ENCODE data around the gene BCAS3.
A peak's percentile ranks its signal among the peaks of the same experiment; 100 is the strongest.

Gene BCAS3

GRCh38 chr17:61296058-61296457 lies 618.4 kb downstream of the BCAS3 start:
- DNase-seq (ENCODE audit: insufficient read length, low spot score) (no peak), FAIRE-seq (no peak)

- peak; percentile 71 for FAIRE-seq
- no peak for DNase-seq (ENCODE audit: insufficient read length, low spot score)
Measured at GRCh38 chr17:61299517-61300513, 622.2 kb downstream of the BCAS3 start.

GRCh38 chr17:61302953-61303816 lies 625.5 kb downstream of the BCAS3 start:
- FAIRE-seq (peak; percentile 13), DNase-seq (ENCODE audit: insufficient read length, low spot score) (no peak)

- FAIRE-seq (no peak), DNase-seq (ENCODE audit: insufficient read length, low spot score) (no peak)
Measured at GRCh38 chr17:61303817-61304096, 626.1 kb downstream of the BCAS3 start.

GRCh38 chr17:61305024-61305423 lies 627.4 kb downstream of the BCAS3 start:
- no peak for DNase-seq (ENCODE audit: insufficient read length, low spot score)
- FAIRE-seq, result no peak

GRCh38 chr17:61306003-61306402 lies 628.4 kb downstream of the BCAS3 start:
- no peak for DNase-seq (ENCODE audit: insufficient read length, low spot score)
- no peak for FAIRE-seq

- DNase-seq (ENCODE audit: insufficient read length, low spot score), result peak; percentile 90
Measured at GRCh38 chr17:61307905-61308886, 630.5 kb downstream of the BCAS3 start.

GRCh38 chr17:61309362-61310256 lies 632.0 kb downstream of the BCAS3 start:
- DNase-seq (ENCODE audit: insufficient read length, low spot score) (peak; percentile 49), FAIRE-seq (no peak)

More at GRCh38 chr17:61307905-61308886, 630.5 kb downstream of the BCAS3 start:
- peak; percentile 79 for FAIRE-seq

- peak; percentile 27 for DNase-seq (ENCODE audit: insufficient read length, low spot score)
- peak; percentile 52 for FAIRE-seq
Measured at GRCh38 chr17:61310590-61310989, 632.9 kb downstream of the BCAS3 start.

GRCh38 chr17:61312406-61313295 lies 635.0 kb downstream of the BCAS3 start:
- no peak for DNase-seq (ENCODE audit: insufficient read length, low spot score)
- FAIRE-seq, result peak; percentile 48

GRCh38 chr17:61313461-61314326 lies 636.0 kb downstream of the BCAS3 start:
- DNase-seq (ENCODE audit: insufficient read length, low spot score), result no peak
- FAIRE-seq, result peak; percentile 67

GRCh38 chr17:61314368-61315078 lies 636.9 kb downstream of the BCAS3 start:
- FAIRE-seq (no peak), DNase-seq (ENCODE audit: insufficient read length, low spot score) (no peak)

GRCh38 chr17:61316633-61317032 lies 639.0 kb downstream of the BCAS3 start:
- no peak for FAIRE-seq

GRCh38 chr17:61317779-61318178 lies 640.1 kb downstream of the BCAS3 start:
- peak; percentile 58 for FAIRE-seq
- DNase-seq (ENCODE audit: insufficient read length, low spot score), result no peak

More at GRCh38 chr17:61316633-61317032, 639.0 kb downstream of the BCAS3 start:
- DNase-seq (ENCODE audit: insufficient read length, low spot score), result no peak

GRCh38 chr17:61318684-61319098 lies 641.0 kb downstream of the BCAS3 start:
- DNase-seq (ENCODE audit: insufficient read length, low spot score), result no peak
- FAIRE-seq, result peak; percentile 78

- FAIRE-seq (no peak), DNase-seq (ENCODE audit: insufficient read length, low spot score) (no peak)
Measured at GRCh38 chr17:61321344-61321743, 643.7 kb downstream of the BCAS3 start.

Measured in HTR-8/SVneo (cell line).